ENCODE measurements around the gene TPRG1L. TPM values are rescaled to one million over a fixed set of nuclear protein-coding genes. Genes with fewer than 3 reads are reported as not detected.
A peak's percentile ranks its signal among the peaks of the same experiment; 100 is the strongest.

The TPRG1L gene
- total RNA-seq, 6 donors from 2014 or later: 16.6 to 48.3 (median 40.2) TPM

DNA sequence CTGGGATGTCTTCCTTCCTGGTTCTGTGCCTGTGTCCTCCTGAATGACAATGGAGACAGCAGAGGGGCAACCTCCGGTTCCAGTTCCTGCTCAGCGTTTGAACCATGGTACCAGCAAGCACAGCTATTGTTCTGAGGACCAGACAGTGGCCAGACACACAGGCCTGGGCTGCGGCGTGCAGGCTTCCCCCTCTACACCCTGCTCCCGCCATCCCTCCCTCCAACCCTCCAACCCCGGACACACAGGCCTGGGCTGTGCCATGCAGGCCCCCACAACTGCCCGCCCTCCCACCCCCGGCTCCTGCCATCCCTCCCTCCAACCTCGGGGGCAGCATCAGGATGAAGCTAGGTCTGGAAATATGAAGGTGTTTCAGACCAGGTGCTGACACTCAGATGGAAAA, 8.0 kb upstream of the TPRG1L start:
- peaks cover 0 to 2% (median 0%) of the 10 kb centered on the region in 4 donors for H3K27me3 ChIP-seq
- H3K4me3 ChIP-seq: no peak overlapping the region
- peaks cover 20 to 40% (median 39%) of the 10 kb centered on the region in 4 donors for H3K4me1 ChIP-seq
- TF ChIP-seq EP300 (IDR thresholded peaks at IDR 0.05) (no peak), POLR2AphosphoS5 (IDR thresholded peaks at IDR 0.05) (no peak), POLR2A (IDR thresholded peaks at IDR 0.05) (no peak)
- TF ChIP-seq, protein P1, sequence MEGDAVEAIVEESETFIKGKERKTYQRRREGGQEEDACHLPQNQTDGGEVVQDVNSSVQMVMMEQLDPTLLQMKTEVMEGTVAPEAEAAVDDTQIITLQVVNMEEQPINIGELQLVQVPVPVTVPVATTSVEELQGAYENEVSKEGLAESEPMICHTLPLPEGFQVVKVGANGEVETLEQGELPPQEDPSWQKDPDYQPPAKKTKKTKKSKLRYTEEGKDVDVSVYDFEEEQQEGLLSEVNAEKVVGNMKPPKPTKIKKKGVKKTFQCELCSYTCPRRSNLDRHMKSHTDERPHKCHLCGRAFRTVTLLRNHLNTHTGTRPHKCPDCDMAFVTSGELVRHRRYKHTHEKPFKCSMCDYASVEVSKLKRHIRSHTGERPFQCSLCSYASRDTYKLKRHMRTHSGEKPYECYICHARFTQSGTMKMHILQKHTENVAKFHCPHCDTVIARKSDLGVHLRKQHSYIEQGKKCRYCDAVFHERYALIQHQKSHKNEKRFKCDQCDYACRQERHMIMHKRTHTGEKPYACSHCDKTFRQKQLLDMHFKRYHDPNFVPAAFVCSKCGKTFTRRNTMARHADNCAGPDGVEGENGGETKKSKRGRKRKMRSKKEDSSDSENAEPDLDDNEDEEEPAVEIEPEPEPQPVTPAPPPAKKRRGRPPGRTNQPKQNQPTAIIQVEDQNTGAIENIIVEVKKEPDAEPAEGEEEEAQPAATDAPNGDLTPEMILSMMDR (IDR thresholded peaks at IDR 0.05): no peak
- H3K9me3 ChIP-seq: no peaks in the 10 kb centered on the region
- ATAC-seq (ENCODE audit: low FRiP score in 2 of 2): no peak
- no peaks in the 10 kb centered on the region for H3K36me3 ChIP-seq
- WGBS, 2 donors: 73% methylated on average over 9 of the region's 9 CpGs; no CpG with 5 or more reads in 1 of the 2 donors
- peak in 1 of 2 donors; percentile 52 for DNase-seq
- no peak overlapping the region for H3K27ac ChIP-seq

DNA sequence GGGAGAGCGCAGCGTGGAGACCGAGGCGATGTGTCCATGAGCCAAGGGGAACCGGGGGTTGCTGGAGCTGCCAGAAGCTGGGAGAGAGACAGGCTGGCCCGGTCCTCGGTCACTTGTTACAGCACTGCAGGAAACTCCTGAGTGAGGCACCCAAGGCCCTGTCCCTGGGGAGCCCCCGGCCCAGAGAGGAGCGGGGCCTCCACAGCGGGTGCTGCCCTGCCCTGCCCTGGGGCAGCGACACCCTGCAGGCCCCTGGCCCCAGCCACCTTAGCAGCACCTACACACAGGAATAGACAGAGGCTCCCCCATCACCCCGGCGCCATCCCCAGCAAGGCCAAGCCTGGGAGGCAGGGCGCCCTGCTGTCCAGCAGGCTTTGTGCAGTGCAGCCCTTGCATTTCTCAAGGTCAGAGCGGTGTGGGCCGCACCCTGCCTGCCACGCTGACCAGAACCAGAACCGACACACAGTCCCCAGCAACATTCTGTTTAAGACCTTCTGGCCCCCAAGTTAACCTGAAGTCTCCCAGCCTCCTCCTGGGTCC, 6.9 kb upstream of the TPRG1L start:
- ATAC-seq (ENCODE audit: low FRiP score in 2 of 2) (no peak), DNase-seq (peak in 1 of 2 donors; percentile 65)
- 90 to 94% methylated on average over 8 to 17 of the region's 18 CpGs for WGBS, 2 donors

DNA sequence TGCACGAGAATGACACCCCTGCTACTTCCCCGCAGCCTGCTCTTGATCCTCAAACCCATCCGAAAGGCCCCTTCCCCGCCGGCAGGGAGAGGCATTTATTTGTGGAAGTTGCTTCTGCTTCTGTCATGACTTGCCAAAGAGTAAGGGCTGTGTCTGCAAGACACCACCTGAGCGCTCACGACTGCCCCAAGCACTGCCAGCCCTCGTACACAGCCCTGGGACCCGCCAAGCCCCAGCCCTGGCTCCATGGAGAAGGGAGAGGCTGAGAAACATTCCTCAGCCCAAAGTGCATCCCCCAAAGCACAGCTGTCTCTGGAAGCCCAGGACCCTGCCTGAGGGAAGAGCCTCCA, 6.3 kb upstream of the TPRG1L start:
- H3K36me3 ChIP-seq: no peaks in the 10 kb centered on the region
- H3K27ac ChIP-seq: no peak overlapping the region
- TF ChIP-seq, protein P1 (IDR thresholded peaks at IDR 0.05): no peak
- TF ChIP-seq POLR2A (IDR thresholded peaks at IDR 0.05) (no peak), EP300 (IDR thresholded peaks at IDR 0.05) (no peak), POLR2AphosphoS5 (IDR thresholded peaks at IDR 0.05) (no peak)
- no peak overlapping the region for H3K4me3 ChIP-seq
- no peaks in the 10 kb centered on the region for H3K9me3 ChIP-seq
- no peak for ATAC-seq (ENCODE audit: low FRiP score in 2 of 2)
- H3K4me1 ChIP-seq: peaks cover 22 to 40% (median 33%) of the 10 kb centered on the region in 4 donors
- WGBS, 2 donors: 64% methylated on average over 9 of the region's 9 CpGs; no CpG with 5 or more reads in 1 of the 2 donors
- peaks cover 0 to 2% (median 0%) of the 10 kb centered on the region in 4 donors for H3K27me3 ChIP-seq
- peak in 1 of 2 donors; percentile 50 for DNase-seq

More for the DNA sequence above, 6.9 kb upstream of the TPRG1L start:
- Histone ChIP-seq H3K27ac (no peak overlapping the region), H3K36me3 (no peaks in the 10 kb centered on the region), H3K4me3 (no peak overlapping the region), H3K27me3 (peaks cover 0 to 2% (median 0%) of the 10 kb centered on the region in 4 donors), H3K9me3 (no peaks in the 10 kb centered on the region), H3K4me1 (peaks cover 15 to 39% (median 31%) of the 10 kb centered on the region in 4 donors)
- TF ChIP-seq POLR2AphosphoS5 (IDR thresholded peaks at IDR 0.05) (no peak), EP300 (IDR thresholded peaks at IDR 0.05) (no peak), POLR2A (IDR thresholded peaks at IDR 0.05) (no peak)
- TF ChIP-seq, protein P1 (IDR thresholded peaks at IDR 0.05): no peak

DNA sequence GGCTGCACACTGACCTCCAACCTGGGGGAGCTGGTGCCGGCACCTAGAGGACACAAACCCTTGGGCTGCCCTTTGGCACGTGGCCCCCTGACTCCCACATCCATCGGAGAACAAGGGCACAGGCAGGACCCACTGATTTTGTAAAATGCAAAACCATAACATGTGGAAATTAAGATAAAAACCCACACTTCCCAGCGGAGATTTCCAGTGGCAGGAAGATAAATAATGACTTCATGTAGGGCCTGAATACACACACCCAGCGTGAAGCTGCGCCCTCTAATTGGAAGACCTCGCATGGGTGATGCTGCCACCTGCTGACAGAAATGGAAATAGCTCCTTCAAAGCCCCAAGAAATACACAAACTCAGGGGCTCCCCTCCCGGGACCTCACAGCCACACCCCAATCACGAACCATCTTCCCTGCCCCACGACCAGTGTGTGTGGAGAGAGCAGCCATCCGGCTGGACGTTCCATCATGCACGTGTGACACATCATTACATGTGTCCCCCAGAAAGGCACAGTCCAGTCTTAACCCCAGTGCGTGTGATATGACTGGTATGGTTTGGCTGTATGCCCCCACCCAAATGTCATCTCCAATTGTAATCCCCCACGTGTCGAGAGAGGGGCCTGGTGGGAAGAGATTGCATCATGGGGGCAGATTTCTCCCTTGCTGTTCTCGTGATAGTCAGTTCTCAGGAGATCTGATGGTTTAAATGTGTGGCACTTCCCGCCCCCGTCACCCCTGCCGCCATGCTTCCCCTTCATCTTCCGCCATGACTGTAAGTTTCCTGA, 5.7 kb upstream of the TPRG1L start:
- DNase-seq (peak; percentile 1 to 81), ATAC-seq (ENCODE audit: low FRiP score in 2 of 2) (peak; percentile 82 to 90)
- peaks cover 0 to 2% (median 0%) of the 10 kb centered on the region in 4 donors for H3K27me3 ChIP-seq
- no peak overlapping the region for H3K27ac ChIP-seq
- no peak for TF ChIP-seq POLR2AphosphoS5 (IDR thresholded peaks at IDR 0.05)
- no peak for TF ChIP-seq POLR2A (IDR thresholded peaks at IDR 0.05)
- TF ChIP-seq, protein P1 (IDR thresholded peaks at IDR 0.05): peak; percentile 74 to 87 (median 85)
- TF ChIP-seq EP300 (IDR thresholded peaks at IDR 0.05): no peak
- H3K36me3 ChIP-seq: no peaks in the 10 kb centered on the region
- no peaks in the 10 kb centered on the region for H3K9me3 ChIP-seq
- WGBS, 2 donors: 19 to 22% methylated on average over 14 to 21 of the region's 21 CpGs
- peaks cover 27 to 41% (median 33%) of the 10 kb centered on the region in 4 donors for H3K4me1 ChIP-seq
- H3K4me3 ChIP-seq: no peak overlapping the region

All from upper lobe of left lung (tissue), 6 donors.